ENCODE data around the gene CPTP.

DNA sequence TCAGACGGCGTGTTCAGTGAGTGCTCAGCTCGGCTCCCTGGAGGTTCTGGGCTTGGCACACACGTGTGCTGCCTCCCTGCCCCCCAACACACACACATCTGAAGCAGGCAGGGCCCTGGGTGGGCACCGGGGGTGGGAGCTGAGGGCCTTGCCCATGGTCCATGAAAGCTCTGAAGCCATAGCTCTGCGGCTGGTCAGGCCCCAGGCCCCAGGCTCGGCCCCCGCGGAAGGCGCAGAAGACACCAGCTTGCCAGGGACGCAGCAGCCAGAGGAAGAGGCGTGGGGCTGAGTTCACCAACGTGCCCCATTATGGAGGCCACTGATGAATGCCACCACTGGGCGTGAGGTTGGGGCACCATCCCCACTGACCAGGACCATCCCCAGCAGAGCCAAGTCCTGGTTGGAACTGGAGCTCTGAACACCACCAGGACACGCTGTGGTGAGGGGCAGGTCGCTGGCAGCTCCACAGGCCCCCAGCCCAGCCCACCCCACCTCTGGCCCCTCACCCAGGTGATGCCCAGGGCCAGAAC, 46.2 kb downstream of the CPTP start:
- TF ChIP-seq, protein P1, sequence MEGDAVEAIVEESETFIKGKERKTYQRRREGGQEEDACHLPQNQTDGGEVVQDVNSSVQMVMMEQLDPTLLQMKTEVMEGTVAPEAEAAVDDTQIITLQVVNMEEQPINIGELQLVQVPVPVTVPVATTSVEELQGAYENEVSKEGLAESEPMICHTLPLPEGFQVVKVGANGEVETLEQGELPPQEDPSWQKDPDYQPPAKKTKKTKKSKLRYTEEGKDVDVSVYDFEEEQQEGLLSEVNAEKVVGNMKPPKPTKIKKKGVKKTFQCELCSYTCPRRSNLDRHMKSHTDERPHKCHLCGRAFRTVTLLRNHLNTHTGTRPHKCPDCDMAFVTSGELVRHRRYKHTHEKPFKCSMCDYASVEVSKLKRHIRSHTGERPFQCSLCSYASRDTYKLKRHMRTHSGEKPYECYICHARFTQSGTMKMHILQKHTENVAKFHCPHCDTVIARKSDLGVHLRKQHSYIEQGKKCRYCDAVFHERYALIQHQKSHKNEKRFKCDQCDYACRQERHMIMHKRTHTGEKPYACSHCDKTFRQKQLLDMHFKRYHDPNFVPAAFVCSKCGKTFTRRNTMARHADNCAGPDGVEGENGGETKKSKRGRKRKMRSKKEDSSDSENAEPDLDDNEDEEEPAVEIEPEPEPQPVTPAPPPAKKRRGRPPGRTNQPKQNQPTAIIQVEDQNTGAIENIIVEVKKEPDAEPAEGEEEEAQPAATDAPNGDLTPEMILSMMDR (IDR thresholded peaks at IDR 0.05; ENCODE audit: insufficient read depth, low read length, poor library complexity, severe bottlenecking), result no peak
- TF ChIP-seq EZH2phosphoT487 (conservative IDR thresholded peaks at IDR 0.05; ENCODE audit: low read length), result no peak
